GM19025 (cell line): ENCODE measurements around the gene MAP1LC3A.
"Not testable (repeated sequence)": the region's sequence is repeated elsewhere in the genome, so short reads cannot be mapped to it uniquely, and the experiment has no call there.

Source experiments
- ATAC-seq: cut with Tn5 transposase; IDR thresholded peaks from one replicate; pipeline ENCODE4 v1.9.1; 2021; ENCODE audit warnings: mild to moderate bottlenecking, low read depth, moderate library complexity; ENCODE audit not compliant: unreplicated experiment

MAP1LC3A gene

GRCh38 chr20:34558320-34559218 lies at the start of gene MAP1LC3A:
Gene MAP1LC3A (plus strand): TSS chr20:34558718. CDS start chr20:34558869, 151 bp downstream.
- ATAC-seq = peak; percentile 76

- no peak for ATAC-seq
These were observed 47.9 kb upstream of the MAP1LC3A start for GRCh38 chr20:34510575-34510974.

DNA sequence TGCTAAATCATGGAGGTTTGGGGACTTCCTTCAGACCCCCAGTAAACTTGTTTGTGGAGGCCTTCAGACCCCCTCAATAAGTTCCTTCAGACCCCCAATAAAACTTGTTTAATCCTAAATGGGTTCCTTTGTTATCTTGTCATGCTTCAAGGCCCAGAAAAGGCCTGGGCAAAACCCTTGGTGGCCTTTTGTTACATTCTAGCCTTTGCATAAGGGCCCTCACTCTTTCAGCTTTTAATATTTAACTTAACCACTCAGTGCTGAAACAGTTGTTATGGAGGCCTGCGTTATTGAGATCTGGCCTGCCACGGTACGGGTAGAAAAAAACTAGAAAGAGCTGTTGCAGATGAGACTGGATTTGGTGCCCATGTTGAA lies 46.6 kb upstream of the MAP1LC3A start:
- no peak for ATAC-seq

- ATAC-seq = no peak
These were observed 46.1 kb upstream of the MAP1LC3A start for GRCh38 chr20:34512266-34512954.

DNA sequence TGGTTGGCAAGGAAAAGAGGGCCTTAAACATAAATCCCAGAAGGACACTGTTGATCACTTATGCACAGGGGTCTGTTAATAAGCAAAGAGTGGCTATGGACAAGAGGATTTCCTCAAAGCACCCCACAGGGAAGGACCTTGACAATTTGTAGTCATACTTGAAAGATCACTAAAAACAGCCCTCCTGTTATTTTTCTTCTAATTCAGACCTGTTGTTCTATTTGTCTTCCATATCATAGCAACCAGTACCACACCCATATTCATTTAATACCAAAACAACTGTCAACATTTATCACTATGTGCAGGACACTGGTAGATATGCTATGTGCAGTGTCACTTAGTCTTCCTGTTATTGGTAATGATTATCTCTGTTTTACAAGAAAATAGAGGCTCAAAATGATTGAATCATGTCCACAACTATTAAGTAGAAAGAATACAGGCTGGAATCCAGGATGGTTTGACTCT lies 45.5 kb upstream of the MAP1LC3A start:
- ATAC-seq = no peak

GRCh38 chr20:34514034-34514433 lies 44.5 kb upstream of the MAP1LC3A start:
- ATAC-seq = not testable (repeated sequence)

- no peak for ATAC-seq
These were observed 43.5 kb upstream of the MAP1LC3A start for GRCh38 chr20:34514897-34515483.

DNA sequence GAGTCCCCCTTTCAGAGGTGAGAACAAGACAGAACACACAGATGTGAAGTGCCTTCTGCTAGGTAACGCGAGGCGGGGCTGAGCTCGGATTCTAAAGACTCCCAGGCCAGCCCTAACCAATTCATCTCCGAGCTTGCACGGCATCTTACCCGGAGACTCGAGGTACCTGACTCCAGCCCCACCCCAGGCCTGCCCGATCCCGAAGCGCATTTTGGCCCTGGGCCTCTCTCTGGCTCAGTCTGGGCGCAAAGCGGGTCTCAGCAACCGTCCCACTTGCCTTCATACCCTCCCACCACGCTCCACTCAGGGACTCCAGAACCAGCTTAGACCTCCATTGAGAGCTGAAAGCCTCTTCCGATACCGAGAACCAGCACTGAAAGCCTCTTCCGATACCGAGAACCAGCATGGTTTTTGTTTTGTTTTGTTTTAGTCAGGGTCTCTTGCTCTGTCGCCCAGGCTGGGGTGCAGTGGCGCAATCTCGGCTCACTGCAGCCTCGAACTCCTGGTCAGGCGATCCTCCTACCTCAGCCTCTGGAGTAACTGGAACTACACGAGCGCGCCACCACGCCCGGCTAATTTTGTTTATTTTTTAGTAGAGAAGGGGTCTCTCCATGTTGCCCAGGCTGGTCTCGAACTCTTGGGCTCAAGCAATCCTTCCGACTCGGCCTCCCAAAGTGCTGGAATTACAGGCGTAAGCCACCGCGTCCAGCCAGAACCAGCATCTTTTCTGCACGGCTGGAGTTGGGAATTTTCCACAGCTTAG lies 42.9 kb upstream of the MAP1LC3A start:
- peak; percentile 54 for ATAC-seq

- ATAC-seq = peak; percentile 66
These were observed 42.0 kb upstream of the MAP1LC3A start, which contains the start of gene DYNLRB1 for GRCh38 chr20:34516247-34517113. Gene DYNLRB1 (plus strand): TSS chr20:34516422. CDS start chr20:34516459, 37 bp downstream.

- ATAC-seq = no peak
These were observed 41.4 kb upstream of the MAP1LC3A start for GRCh38 chr20:34517114-34517505.

GRCh38 chr20:34518863-34519262 lies 39.7 kb upstream of the MAP1LC3A start:
- ATAC-seq = not testable (repeated sequence)

DNA sequence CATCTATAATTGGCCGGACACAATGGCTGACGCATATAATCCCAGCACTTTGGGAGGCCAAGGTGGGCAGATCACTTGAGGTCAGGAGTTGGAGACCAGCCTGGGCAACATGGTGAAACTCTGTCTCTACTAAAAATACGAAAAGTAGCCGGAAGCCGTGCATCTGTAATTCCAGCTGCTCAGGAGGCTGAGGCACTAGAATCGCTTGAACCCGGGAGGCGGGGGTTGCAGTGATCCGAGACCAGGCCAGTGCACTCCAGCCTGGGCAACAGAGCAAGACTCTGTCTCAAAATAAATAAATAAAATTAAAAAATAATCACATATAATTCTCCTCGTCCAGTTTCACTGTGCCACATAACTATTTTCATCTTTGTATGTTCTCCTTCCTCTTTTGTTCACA lies 38.7 kb upstream of the MAP1LC3A start:
- not testable (repeated sequence) for ATAC-seq

DNA sequence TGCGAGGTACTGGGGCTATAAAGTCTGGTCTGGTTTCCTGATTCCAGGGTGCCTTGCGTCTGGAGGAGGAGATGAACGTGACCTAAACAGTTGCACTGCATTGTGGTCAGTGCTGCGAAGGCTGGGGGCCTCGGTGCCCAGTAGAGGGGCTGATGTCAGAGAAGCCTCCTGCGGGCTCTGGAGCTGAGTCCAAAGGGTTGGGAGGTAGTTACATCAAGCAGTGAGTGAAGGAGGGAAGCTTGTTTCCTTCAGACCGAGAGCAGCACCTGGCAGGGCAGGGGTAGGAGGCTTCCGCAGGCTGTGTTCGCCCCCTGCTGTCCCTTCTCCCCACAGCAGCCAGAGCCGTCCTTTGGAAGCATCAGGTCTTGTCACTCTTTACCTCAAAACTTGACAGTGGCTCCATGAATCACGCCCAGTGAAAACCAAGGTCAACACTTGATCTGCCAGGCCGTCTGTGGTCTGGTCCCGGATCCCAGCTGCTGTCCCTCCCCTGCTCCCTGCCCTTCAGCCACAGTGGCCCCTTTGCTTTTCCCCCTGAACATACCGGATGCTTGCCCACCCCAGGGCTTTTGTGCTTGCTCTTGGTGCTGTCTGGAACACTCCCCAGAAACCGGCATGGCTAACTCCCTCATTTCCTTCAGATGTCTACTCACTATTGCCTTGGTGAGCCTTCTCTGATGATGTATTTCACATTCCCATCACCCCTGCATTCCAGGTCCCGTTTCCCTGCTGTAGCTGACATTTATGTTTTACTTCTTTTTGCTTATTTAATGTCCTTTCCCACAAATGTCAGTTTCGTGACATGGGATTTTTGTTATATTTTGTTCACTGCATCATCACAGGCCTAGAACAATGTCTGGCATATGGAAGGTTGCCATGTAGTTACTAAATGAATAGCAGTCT lies 35.3 kb upstream of the MAP1LC3A start:
- ATAC-seq = no peak

DNA sequence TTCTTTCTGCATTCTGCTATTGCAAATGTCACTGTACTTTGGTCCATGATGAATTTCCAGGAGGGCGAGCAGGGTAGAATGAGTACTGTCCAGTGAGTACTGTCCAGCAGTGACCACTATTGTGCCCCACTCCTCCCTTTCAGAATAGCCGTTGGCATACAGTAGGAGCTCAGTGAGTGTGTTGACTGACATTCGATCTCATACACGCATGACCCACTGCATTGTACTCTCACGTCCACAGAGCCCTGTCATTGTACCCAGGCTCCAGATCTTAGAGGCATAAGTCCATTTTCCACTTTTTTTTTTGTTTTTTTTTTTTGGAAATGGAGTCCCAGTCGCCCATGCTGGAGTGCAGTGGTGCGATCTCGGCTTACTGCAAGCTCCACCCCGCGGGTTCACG lies 34.1 kb upstream of the MAP1LC3A start:
- ATAC-seq = no peak

- ATAC-seq = no peak
These were observed 33.2 kb upstream of the MAP1LC3A start for GRCh38 chr20:34525342-34525708.

DNA sequence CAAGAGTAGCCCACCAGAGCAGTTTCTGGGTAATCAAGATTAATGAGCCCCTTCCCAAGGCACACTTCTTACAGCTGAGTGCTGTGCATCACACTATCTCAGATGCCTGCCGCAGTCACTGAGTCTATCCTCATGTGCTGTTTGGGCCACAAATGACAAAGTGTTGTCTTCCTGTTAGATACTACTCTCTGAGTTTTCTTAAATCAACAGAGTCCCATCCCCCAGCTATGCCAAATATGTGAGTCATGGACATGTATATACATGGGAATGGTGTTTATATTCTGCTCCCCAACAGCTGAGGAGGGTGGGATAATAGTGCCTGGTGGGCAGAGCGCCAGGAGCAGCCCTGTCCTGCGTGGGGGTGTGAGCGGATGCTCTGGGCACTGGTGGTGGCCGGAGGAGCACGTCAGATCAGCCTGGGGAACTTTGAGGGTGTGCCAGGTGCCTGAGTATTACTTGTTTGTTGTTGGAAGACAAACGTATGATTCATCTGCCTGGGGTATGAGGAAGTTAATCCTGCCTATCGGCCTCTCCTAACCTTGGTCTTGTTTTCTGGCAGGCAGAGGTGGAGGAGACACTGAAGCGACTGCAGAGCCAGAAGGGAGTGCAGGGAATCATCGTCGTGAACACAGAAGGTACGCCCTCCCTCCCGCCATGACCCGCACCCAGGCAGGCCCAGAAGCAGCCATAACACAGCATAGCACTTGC lies 32.7 kb upstream of the MAP1LC3A start:
- ATAC-seq = no peak

DNA sequence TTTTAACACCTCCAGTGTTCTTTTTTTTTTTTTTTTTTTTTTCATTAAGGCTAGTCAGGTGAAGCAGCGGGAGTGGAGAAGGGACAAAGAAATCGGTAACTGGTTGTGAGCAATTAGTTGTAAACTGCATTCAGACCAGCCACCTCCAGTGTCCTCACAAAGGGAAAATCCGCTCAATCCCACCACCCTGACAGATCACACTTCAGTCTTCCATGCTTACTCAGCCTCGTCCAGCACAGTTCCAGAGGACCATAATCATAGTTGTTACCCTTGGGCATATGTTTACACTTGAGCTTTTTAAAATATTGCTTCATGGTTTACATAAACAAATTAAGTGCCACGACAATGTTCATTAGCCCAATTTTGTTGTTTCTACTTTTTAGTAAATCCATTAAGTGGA lies 32.1 kb upstream of the MAP1LC3A start:
- ATAC-seq = no peak

GRCh38 chr20:34527016-34527415 lies 31.5 kb upstream of the MAP1LC3A start:
- ATAC-seq = no peak
